ENCODE data around the gene NHLRC4.

NHLRC4 gene

DNA sequence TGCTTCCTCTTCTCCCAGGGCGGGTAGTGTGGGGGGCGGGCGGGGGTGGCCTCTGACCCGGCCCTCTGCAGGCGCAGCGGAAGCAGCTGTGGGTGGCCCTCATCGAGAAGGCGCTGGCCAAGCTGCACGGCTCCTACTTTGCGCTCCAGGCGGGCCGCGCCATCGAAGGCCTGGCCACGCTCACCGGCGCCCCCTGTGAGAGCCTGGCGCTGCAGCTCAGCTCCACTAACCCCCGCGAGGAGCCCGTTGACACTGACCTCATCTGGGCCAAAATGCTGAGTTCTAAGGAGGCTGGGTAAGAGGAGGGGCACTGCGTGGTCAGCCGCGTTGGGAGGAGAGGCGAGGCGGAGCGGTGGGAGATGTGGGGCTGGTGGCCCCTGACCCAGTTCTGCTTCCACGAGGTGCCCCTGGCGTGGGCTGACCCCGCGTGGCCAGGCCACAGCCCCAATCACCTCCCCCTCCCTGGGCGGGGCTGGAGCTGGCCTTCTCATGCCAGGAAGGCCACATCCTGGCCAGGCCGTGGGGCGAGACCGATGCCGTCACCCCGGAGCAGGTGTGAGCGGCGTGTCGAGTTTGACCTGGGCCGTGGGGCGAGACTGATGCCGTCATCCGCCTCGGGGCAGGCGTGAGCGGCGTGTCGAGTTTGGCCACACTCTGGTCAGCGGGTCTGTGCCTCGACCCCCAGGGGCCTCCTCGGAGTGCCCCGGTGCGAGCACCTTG is 17.1 kb upstream of the NHLRC4 start:
- DNase-seq (ENCODE audit: low read depth): no peak
- TF ChIP-seq, protein P1, sequence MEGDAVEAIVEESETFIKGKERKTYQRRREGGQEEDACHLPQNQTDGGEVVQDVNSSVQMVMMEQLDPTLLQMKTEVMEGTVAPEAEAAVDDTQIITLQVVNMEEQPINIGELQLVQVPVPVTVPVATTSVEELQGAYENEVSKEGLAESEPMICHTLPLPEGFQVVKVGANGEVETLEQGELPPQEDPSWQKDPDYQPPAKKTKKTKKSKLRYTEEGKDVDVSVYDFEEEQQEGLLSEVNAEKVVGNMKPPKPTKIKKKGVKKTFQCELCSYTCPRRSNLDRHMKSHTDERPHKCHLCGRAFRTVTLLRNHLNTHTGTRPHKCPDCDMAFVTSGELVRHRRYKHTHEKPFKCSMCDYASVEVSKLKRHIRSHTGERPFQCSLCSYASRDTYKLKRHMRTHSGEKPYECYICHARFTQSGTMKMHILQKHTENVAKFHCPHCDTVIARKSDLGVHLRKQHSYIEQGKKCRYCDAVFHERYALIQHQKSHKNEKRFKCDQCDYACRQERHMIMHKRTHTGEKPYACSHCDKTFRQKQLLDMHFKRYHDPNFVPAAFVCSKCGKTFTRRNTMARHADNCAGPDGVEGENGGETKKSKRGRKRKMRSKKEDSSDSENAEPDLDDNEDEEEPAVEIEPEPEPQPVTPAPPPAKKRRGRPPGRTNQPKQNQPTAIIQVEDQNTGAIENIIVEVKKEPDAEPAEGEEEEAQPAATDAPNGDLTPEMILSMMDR (conservative IDR thresholded peaks at IDR 0.05; ENCODE audit: low read length): no peak
- no peak overlapping the region for H3K4me3 ChIP-seq (ENCODE audit: low read length)

GRCh38 chr16:551210-551609 is 15.6 kb upstream of the NHLRC4 start:
- no peak for DNase-seq (ENCODE audit: low read depth)
- TF ChIP-seq, protein P1 (conservative IDR thresholded peaks at IDR 0.05; ENCODE audit: low read length): no peak
- H3K4me3 ChIP-seq (ENCODE audit: low read length): no peak overlapping the region

- TF ChIP-seq, protein P1 (conservative IDR thresholded peaks at IDR 0.05; ENCODE audit: low read length): no peak
- no peak overlapping the region for H3K4me3 ChIP-seq (ENCODE audit: low read length)
- no peak for DNase-seq (ENCODE audit: low read depth)
Measured at GRCh38 chr16:552171-552570, 14.6 kb upstream of the NHLRC4 start.

- TF ChIP-seq, protein P1 (conservative IDR thresholded peaks at IDR 0.05; ENCODE audit: low read length): no peak
- H3K4me3 ChIP-seq (ENCODE audit: low read length): no peak overlapping the region
- DNase-seq (ENCODE audit: low read depth): no peak
Measured at GRCh38 chr16:553601-554296, 13.1 kb upstream of the NHLRC4 start.

DNA sequence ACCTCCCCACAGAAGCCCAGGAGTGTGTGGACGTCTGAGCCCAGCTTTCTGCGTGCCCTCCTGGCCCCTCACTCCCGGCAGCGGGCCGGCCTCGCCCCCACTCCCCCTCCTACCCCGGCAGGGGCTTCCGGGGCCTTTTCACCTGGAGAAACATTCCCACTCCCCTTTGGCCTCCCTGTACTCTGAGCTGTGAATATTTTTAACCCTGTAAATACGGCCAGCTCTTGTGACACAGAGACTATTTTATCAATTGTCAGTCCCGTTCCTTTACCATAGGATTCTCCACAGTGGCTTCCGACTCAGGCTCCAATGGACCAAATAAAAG is 12.5 kb upstream of the NHLRC4 start:
- DNase-seq (ENCODE audit: low read depth): no peak
- TF ChIP-seq, protein P1 (conservative IDR thresholded peaks at IDR 0.05; ENCODE audit: low read length): no peak
- H3K4me3 ChIP-seq (ENCODE audit: low read length): no peak overlapping the region

DNA sequence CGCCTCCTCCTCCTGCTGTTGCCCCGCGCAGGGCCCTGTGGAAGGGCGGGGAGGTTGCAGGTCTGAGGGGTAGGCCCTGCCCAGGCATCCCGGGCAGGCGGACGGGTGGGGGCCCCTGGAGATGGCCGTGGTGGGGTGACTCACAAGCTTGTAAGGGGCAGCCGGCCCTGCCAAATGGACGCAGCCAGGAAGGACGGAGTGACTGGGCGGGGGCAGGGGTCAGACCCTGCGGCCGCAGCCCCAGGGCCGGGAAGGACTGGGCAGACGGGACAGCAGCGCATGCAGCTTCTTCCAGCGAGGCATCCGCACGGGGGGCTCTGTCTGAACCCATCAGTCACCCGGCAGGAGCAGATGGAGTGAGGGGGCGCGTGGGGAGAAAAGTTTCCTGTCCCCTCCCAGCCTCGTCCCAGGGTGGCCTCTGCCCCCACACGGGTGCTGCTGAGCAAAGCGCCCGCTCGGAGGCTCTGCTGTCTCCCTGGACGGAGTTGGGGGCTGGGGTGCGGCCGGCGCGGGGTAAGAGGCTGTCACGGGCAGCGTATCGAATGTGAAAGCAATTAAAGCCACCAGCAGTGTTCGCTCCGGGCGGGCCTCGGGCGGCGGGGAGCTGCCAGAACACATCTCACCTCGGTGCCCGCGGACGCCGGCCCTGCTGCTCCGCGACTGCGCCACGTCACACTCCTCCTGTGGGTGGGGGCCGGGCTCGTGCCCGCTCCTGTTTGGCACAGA is 12.0 kb upstream of the NHLRC4 start:
- peak; percentile 72 for DNase-seq (ENCODE audit: low read depth)
- peak overlapping the region; percentile 37 for H3K4me3 ChIP-seq (ENCODE audit: low read length)
- TF ChIP-seq, protein P1 (conservative IDR thresholded peaks at IDR 0.05; ENCODE audit: low read length): no peak
